A673 (cell line): ENCODE measurements around the gene PXK.

Experiments used
- CTCF ChIP-seq: fragments of 300-800, 200-600 bp; sonication (generic); conservative IDR thresholded peaks from 2 replicates; pipeline ENCODE4 v1.5.1; 2017; ENCODE audit warnings: low read depth, mild to moderate bottlenecking, antibody characterized with exemption, low read length, moderate library complexity, mixed read lengths
- EZH2 ChIP-seq: fragments of 200-600 bp; sonication (generic); IDR thresholded peaks from 2 replicates; pipeline ENCODE4 v1.6.1; 2017; ENCODE audit warnings: borderline replicate concordance, low read depth, mild to moderate bottlenecking, mixed read lengths, antibody characterized with exemption, low read length; ENCODE audit not compliant: poor library complexity, severe bottlenecking

GRCh38 chr3:58352626-58353025 lies 19.9 kb downstream of the PXK start:
- TF ChIP-seq CTCF = no peak
- no peak for TF ChIP-seq EZH2
